Heart right ventricle (tissue), 16 donors: ENCODE results near the gene PAQR5. TPM values are rescaled to one million over a fixed set of nuclear protein-coding genes. Genes with fewer than 3 reads are reported as not detected.

ENCODE experiments used
- ATAC-seq, 8 donors: fragments of 200-7000 bp; cut with Tn5 transposase; one replicate each; pipeline ENCODE4 v1.9.1; 2020; ENCODE audit warnings: mild to moderate bottlenecking in 8 of 8, moderate library complexity in 8 of 8, moderate number of reproducible peaks in 1 of 8
- DNase-seq, 2 donors: peaks; one replicate each; pipeline ENCODE4 v3.0.0-alpha.2; 2020
- H3K27ac ChIP-seq, 10 donors: fragments of 200-600 bp; sonication (generic) in 2 of 10; one replicate each; pipeline versions ENCODE4 v1.5.0 to v1.8.0; 2020 to 2022; ENCODE audit warnings: mild to moderate bottlenecking in 3 of 10
- H3K27me3 ChIP-seq, 7 donors: fragments of 200-600 bp; one replicate each; pipeline ENCODE4 v1.8.0; 2021 to 2022; ENCODE audit warnings: mild to moderate bottlenecking in 2 of 7
- H3K36me3 ChIP-seq, 9 donors: fragments of 200-600 bp; sonication (generic) in 1 of 9; one replicate each; pipeline versions ENCODE4 v1.5.0 to v1.8.0; 2020 to 2022; ENCODE audit warnings: mild to moderate bottlenecking in 2 of 9
- H3K4me1 ChIP-seq, 9 donors: fragments of 200-600 bp; sonication (generic) in 1 of 9; one replicate each; pipeline versions ENCODE4 v1.5.0 to v1.8.0; 2020 to 2022; ENCODE audit warnings: mild to moderate bottlenecking in 4 of 9
- H3K4me3 ChIP-seq, 10 donors: fragments of 200-600 bp; sonication (generic) in 2 of 10; one replicate each; pipeline versions ENCODE4 v1.5.0 to v1.8.0; 2020 to 2022; ENCODE audit warnings: mild to moderate bottlenecking in 7 of 10, moderate library complexity in 2 of 10
- H3K9me3 ChIP-seq, 11 donors: fragments of 200-600 bp in 10 of 11; sonication (generic) in 2 of 11; one replicate each; pipeline versions ENCODE4 v1.5.0 to v1.8.0; 2013 to 2022; ENCODE audit warnings: mild to moderate bottlenecking in 2 of 11, control low read depth in 1 of 11, moderate library complexity in 1 of 11
- CTCF ChIP-seq, 9 donors: fragments of 200-600 bp; sonication (generic) in 2 of 9; IDR thresholded peaks; one replicate each; pipeline versions ENCODE4 v1.5.0 to v1.8.0; 2021 to 2022; ENCODE audit warnings: antibody characterized with exemption in 9 of 9, mild to moderate bottlenecking in 5 of 9, moderate library complexity in 1 of 9
- WGBS, 2 donors: extraction: QIAGEN DNeasy Blood & Tissue Kit; methylation state at CpG; one replicate each; pipeline ENCODE4 v1.1.7; 2013; ENCODE audit warnings: inconsistent platforms in 1 of 2; 5-methylcytosine and 5-hydroxymethylcytosine counted together
- intact Hi-C, 10 donors: fragments of 100-400 bp; cut with DNase I; formaldehyde crosslinking; loops; one replicate each; pipeline versions ENCODE4 v1.11.1 to v1.14.2; 2022
- polyA plus RNA-seq, 2 donors: library from polyadenylated mRNA; stranded (reverse); fragments of 200-250 nt; gene quantifications; one replicate each; pipeline ENCODE4 v1.2.3, GENCODE V29; 2013
- total RNA-seq, 10 donors: library from RNA; stranded (reverse); fragmentation: NEBNext Ultra II Directional in 3 of 10; extraction: Animal tissue kit (Norgen Biotek cat#: 25700) in 3 of 10; gene quantifications; one replicate each; pipeline versions ENCODE4 v1.2.1 to v1.2.4, GENCODE V29; 2021 to 2023
- donor health status: Arrhythmogenic right ventricular cardiomyopathy.
- donor health status: ischemic (EF 13 %, LVEDD 7.1; RV severe dilation, severe dysfunction).
- donor health status: healthy with polysubstance abuse.
- donor health status: DM: no; HTN: yes; CAD: no.
- donor health status: DM: no; HTN: no; CAD: no.
- donor health status: ischemic (EF 25% LVEDD 6.9; RV normal size, moderate dysfunction).
- donor health status: ischemic (EF 25% LVEDD 5.7; RV mildly dilated, moderate dysfunction).
- donor health status: healthy.
- donor health status: DM: yes; HTN: yes; CAD: no.
- donor health status: Ischemic cardiomyopathy.
- donor health status: ischemic (EF 35%, LVEDD 5.7; RV mildly dilated, moderate dysfunction).
- donor health status: nonischemic (EF 11% LVEDD 7.7; RV severe dilation, severe dysfunction).
- donor health status: DM: yes; HTN: yes; CAD: no.
- donor health status: PGD.
- donor health status: ischemic (EF 29% LVEDD 5.4; RV normal size, mild dysfunction).
- donor health status: nonischemic (EF 23%, LVEDD 6.1; RV moderate dilation, normal function).

Gene PAQR5
- total and polyA plus RNA-seq, 12 donors = 0.32 to 1.0 (median 0.60) TPM

GRCh38 chr15:69285834-69286233 is 12.9 kb upstream of the PAQR5 start:
- no peaks in the 10 kb centered on the region for H3K27me3 ChIP-seq
- H3K4me3 ChIP-seq = no peak overlapping the region
- intact Hi-C loops = no loop called here
- H3K4me1 ChIP-seq = peaks cover 0 to 24% (median 12%) of the 10 kb centered on the region in 9 donors
- DNase-seq = no peak
- no peaks in the 10 kb centered on the region for H3K9me3 ChIP-seq
- no peak for ATAC-seq
- WGBS, 2 donors = 95 to 96% methylated on average over 12 of the region's 12 CpGs
- no peak for TF ChIP-seq CTCF (IDR thresholded peaks at IDR 0.05)
- H3K27ac ChIP-seq = no peak overlapping the region
- H3K36me3 ChIP-seq = no peaks in the 10 kb centered on the region

- no peaks in the 10 kb centered on the region for H3K27me3 ChIP-seq
- H3K27ac ChIP-seq = peak overlapping the region in 1 of 10 donors; percentile 82
- H3K36me3 ChIP-seq = no peaks in the 10 kb centered on the region
- H3K4me3 ChIP-seq = no peak overlapping the region
- H3K9me3 ChIP-seq = no peaks in the 10 kb centered on the region
- no peak for ATAC-seq
- DNase-seq = no peak
- no peak for TF ChIP-seq CTCF (IDR thresholded peaks at IDR 0.05)
- peaks cover 0 to 32% (median 13%) of the 10 kb centered on the region in 9 donors for H3K4me1 ChIP-seq
- intact Hi-C loops = no loop called here
- 83 to 90% methylated on average over 7 of the region's 7 CpGs for WGBS, 2 donors
Measured at GRCh38 chr15:69288011-69288410, 10.7 kb upstream of the PAQR5 start.

- H3K4me3 ChIP-seq = no peak overlapping the region
- H3K36me3 ChIP-seq = no peaks in the 10 kb centered on the region
- whole genome bisulfite sequencing, 2 donors = 96% methylated on average over 11 of the region's 11 CpGs
Measured at GRCh38 chr15:69288531-69289341, 10.0 kb upstream of the PAQR5 start.

More at GRCh38 chr15:69288531-69289341, 10.0 kb upstream of the PAQR5 start:
- H3K4me1 ChIP-seq = peaks cover 0 to 32% (median 13%) of the 10 kb centered on the region in 9 donors
- intact Hi-C loops = no loop called here
- no peaks in the 10 kb centered on the region for H3K9me3 ChIP-seq
- no peaks in the 10 kb centered on the region for H3K27me3 ChIP-seq
- H3K27ac ChIP-seq = peak overlapping the region in 1 of 10 donors; percentile 82
- ATAC-seq (peak in 1 of 8 donors; percentile 13), DNase-seq (no peak)
- no peak for TF ChIP-seq CTCF (IDR thresholded peaks at IDR 0.05)
